CD4-positive, alpha-beta T cell treated with Interleukin-21 for 1 hour (primary cell): ENCODE results near the gene SF3B5.
"Not testable (repeated sequence)": the region's sequence is repeated elsewhere in the genome, so short reads cannot be mapped to it uniquely, and the experiment has no call there.

Experiments used
- DNase-seq: peaks from one replicate; pipeline ENCODE4 v3.0.0-alpha.2; 2020

The SF3B5 gene

DNA sequence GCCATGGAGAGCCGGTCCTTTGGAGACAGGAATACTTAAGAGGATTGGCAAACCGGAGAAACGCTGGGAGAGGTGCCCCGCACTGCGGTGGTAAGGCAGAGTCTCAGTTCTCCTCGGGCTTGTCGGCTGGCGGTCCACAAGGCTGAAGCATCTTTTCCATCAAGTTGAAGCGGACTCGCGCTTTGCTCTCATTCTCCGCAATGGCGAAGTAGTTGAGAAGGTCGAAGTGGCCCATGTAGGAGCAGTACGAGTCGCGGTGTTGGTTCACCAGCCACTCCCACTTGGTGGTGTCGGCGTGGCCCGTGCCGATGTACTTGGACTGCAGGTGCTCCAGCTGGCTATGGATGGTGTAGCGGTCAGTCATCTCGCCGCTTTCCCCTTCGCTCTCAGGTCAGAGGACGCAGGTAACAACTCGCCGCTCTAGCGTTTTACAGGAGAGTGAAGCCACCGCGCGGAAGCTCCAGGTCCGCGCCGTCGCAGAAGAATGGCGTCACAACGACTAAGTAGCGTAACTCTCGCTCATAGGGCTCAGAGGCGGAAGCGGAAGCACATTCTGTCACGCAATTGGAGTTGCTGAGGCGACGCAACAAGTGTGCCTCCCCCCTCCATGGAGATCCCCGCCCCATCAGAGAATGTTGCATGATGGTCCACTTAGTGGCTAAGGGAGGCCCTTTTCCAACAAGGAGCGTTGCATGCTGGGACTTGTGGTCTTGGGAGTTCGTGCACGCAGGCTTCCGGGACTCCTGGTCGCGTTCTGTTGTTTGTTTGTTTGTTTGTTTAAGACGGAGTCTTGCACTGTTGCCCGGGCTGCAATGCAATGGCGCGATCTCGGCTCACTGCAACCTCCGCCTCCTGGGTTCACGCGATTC, at the start of gene SF3B5:
TSS of gene SF3B5 (minus strand) at position 440 of the 869 bp plus-strand sequence. CDS start at position 364, 76 bp downstream.
- DNase-seq = peak; percentile 99

DNA sequence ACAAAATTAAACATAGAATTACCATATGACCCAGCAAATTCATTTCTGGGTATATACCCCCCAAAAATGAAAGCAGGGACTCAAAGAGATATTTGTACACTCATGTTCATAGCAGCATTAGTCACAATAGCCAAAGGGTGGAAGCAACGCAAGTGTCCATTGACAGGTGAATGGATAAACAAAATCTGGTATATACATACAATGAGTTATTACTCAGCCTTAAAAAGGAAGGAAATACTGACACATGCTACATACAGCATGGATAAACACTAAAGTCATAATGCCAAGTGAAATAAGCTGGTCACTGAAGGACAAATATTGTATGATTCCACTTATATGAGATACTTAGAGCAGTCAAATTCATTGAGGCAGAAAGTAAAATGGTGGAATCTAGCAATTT, 49.6 kb upstream of the SF3B5 start:
- DNase-seq = no peak

DNA sequence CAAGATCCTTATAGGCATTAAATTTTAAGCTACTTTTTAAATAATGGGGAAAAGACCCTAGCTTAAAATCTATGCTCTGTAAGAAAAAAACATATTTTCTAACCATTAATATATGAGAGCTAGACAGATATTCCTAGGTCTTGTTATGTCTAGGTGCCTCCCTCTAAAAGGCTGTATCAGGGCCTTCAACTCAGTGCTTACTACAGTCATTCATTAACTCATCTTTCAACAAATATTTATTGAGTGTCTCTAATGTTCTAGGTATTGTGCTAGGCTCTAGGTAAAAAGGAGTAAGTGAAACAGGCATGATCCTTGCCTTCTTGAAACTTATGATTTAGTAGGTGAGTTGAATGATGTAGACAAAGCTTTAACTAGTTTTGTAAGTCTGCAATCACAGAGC, 48.5 kb upstream of the SF3B5 start:
- no peak for DNase-seq

DNA sequence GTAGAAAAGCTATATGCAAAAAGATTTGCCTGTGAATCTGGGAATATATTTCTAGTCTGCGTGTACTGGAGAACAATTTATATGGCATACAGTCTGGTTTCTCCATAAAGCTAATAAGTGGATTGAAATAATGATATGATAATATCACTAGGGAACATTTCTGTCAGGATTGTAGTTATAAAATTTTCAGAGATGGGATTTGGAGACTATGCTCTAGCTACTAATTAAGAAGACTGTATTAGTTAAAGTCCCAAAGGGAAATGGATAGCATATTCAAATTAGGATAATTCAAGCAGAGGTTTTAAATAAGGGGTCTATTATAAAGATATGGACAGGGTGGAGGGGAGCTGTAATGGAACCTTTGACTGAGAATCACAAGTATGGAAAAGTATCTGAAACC, 47.7 kb upstream of the SF3B5 start:
- no peak for DNase-seq

DNA sequence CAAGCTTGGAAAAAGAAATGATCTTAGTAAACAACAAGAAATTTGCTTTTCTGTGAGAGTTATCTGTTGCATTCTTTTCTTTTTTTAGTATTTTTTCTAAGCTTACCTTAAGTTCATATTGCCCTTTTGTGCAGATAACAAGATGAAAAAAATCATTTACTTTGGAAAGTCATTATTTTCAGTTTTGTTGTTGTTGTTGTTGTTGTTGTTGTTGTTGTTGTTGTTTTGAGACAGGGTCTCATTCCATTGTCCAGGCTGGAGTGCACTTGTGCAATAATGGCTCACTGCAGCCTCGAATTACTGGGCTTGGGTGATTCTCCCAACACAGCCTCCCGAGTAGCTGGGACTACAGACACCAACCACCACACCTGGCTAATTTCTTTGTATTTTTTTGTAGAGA, 46.1 kb upstream of the SF3B5 start:
- DNase-seq = no peak

DNA sequence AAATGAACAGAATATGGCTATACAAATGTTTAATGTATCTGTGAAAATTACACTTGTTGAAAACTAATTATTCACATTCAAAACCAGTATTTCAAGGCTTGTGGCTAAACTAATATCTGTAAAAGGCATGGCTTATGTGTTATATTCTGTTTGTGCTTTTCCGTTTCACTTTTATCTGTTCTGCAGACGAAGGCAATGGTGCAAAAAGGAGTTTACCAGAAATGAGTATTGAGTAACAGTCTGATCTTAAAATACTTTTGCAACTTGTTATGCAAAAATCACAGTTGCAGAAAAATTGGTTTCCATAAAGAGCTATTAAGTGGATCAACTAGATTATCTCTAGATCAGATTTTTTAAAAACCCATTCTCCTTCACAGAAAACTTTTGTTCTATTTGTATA, 45.5 kb upstream of the SF3B5 start:
- DNase-seq = no peak

DNA sequence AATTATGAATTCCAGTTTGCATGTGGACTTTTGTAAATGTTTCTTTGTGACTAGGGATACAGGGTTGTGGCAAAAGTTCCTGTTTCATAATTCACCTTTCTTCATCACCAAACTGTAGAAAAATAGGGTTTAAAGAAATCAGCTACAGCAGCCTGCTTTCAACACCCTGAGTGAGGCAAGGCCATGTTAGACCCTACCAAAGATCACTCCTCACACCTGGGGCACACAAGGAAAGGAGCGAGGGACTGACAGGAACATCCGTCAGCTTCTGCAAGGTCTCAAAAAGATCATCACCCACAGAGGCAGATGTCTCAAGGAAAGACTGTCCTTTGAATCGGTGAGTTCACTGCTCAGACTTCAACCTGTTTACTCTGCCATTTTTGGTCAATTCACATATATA, 44.4 kb upstream of the SF3B5 start:
- no peak for DNase-seq

DNA sequence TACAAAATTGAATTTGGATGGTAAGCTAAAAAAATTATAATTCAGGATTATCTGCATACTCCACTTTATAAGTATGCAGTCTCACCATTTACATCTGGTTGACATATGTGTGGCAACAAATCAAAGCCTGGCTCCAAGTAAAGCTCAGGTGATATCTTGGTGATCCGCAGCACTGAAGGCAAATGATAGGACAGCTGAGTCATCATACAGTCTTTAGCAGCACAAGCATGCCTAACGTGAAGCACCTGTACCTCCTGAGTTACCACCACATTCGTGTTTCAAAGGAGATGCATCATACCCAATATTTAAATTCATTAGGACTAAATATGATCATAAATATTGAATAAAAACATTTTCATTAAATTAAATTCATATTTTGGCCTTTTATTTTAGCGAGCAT, 43.2 kb upstream of the SF3B5 start:
- DNase-seq = no peak

DNA sequence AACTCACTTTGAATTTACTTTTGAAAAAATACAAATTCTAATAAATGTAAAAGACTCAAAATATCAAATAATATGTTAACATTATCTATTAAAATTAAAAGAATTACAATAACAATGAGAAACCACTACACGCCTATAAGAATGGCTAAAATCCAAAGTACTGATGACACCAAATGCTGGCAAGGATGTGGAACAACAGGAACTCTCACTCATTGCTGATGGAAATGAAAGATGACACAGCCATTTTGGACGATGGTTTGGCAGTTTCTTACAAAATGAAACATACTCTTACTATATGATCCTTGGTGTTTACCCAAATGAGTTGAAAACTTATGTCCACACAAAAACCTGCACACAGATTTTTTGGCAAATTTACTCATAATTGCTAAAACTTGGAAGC, 39.4 kb upstream of the SF3B5 start:
- DNase-seq = no peak

DNA sequence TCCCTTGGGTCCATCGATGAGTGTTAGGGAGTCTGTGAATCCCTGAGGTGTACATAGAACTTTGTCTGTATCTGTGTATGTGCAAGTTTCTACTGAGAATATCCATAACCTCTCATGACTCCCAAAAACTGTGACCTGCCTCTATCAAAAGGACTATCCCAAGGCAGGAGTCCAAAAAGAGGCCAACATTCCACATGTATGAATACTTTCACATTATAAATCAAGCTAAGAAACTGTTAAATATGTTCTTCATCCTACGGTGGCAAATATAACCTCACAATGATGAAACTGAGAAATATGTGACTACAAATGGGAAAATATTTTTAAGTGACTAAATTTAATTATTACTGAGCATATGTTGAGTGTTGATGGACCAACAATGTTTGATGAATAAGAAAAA, 38.8 kb upstream of the SF3B5 start:
- DNase-seq = no peak

DNA sequence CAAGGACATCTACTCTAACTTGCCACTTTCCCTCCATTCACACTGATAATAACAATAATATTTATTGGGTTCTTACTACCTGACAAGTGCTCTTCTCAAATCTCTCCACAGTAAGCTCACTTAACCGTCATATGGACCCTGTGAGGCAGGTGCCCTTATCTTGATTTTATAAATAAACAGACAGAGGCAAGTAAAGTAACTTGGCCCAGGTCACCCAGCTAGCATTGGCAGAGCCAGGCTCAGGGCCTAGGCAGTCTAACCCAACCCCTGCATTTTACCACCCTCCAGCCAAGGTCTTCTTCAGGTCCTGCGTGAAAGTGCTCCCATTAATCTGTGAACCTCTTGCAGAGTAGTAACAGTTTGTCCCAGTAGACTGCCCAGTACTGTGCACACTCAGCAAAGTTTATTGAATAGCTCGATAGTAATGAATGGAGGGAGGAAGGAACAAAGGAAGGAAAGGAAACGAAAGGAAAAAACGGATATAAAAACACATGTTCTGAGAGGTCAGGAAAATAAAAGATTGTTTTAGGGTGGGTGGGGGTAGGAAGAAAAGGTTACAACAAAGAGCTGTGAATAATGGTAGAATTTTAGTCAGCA, 38.0 kb upstream of the SF3B5 start:
- no peak for DNase-seq

DNA sequence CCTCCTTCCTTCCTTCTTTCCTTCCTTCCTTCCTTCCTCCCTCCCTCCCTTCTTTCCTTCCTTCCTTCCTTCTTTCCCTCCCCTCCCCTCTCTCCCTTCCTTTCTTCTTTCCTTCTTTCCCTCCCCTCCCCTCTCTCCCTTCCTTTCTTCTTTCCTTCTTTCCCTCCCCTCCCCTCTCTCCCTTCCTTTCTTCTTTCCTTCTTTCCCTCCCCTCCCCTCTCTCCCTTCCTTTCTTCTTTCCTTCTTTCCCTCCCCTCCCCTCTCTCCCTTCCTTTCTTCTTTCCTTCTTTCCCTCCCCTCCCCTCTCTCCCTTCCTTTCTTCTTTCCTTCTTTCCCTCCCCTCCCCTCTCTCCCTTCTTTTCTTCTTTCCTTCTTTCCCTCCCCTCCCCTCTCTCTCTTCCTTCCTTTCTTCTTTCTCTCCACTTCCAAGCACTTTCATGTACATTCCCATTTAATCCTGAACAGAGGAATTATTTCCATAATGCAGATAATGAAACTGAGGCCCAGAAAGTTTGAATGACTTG, 36.9 kb upstream of the SF3B5 start:
- not testable (repeated sequence) for DNase-seq

DNA sequence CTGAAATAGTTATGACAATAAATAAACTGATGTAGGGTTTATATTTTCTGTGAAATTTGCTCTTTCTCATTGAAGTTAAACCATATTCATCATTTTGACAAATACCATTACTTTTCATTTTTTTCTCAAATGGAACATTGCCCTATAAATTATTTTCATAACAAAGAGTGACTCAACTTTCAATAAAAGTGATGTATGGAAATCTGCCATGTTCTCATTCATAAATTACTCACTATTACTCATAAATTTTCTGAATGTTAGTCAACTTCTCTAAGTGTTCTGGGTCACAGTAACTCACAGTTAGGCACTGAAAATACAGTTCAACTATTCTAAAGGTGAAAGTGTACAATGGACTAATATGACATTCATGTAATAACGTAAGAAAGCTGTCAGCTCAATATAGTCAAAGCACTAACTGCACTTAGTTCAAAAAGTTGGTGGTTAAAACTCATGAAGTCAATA, 35.9 kb upstream of the SF3B5 start:
- DNase-seq = no peak

DNA sequence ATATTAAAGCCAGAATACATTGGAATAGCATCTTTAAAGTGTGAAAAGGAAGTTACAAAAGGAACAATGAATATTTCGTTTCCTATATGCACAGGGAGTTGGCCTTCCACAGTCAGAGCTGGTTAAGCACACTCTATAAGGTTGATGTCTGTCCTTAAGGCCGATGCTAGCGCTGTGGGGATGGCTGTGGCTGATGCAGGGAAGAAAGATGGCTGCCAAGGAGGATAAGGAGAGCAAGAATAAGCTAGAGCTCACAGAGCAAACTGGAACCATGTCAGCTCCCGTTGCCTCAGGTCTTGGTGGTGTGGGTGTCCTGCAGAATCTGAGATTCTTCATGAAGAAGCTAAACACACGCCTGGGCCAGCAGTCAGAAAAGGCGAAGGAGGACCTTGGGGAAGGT, 34.1 kb upstream of the SF3B5 start:
- no peak for DNase-seq

DNA sequence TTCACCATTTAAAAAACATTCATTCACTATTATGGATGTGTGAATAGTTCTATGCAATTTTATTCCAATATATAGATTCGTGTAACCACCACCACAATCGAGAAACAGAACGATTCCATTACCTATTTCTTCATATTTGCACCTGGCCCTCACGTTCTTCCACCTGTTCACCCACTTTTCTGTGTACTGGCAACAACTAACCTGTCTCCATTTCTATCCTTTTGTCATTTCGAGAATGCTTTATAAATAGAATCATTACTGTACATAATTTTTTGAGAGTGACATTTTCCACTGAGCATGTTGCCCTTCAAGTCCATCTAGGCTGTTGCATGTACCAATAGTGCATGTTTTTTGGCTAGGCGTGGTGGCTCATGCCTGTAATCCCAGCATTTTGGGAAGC, 31.7 kb upstream of the SF3B5 start:
- DNase-seq = no peak

DNA sequence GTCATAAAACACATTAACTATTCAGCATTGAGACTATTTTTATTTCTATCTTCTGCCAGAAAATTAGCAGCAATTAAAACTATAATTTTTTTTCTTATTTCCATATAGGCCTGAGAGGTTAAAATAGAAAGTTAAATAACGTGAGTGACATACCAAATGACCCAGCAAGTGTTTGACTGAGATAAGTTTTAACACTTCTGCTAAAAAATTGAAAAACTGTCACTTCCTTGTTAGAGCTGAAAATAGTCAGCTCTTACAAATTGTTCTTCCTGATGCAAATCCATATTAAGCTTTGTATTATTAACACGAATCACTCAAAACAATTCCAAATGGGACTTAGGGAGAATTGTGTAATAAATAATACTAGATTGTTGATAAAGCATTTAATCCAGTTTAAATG, 28.5 kb upstream of the SF3B5 start:
- DNase-seq = no peak

DNA sequence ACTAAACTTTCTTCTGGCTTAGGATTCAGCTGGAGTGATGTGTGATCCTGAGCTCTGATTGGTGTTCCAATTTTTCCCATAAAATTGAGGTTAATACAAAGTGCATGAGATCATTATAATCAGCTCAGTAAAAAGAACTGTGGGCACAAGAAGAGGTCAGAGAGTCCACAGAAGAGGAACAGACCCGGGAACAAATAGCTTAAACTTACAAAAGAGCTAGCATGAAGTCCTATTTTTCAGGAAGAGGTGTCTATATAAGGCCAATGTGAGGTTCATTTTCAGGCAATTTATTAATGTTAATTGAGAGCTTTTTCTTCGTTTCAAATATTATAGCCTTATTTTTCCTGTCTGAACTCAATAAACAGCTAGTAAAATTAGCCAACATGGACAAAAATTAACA, 28.0 kb upstream of the SF3B5 start:
- no peak for DNase-seq

DNA sequence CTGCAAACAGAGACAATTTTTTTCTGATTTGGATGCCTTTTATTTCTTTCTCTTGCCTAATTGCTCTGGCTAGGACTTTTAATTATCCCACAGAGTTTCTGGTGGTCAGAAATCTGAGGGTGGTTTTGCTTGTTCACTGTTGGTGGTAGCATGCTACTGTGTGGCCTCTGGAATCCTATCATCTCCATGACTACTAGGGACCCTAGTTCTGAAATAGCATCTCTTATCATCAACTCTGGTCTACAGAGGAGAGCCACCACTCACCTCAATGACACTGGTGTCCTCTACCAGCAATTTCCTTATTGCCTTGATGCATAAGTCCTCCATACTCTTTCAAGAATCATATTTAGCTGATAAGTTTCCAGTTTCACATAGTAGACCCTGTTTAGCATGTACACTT, 27.5 kb upstream of the SF3B5 start:
- no peak for DNase-seq

DNA sequence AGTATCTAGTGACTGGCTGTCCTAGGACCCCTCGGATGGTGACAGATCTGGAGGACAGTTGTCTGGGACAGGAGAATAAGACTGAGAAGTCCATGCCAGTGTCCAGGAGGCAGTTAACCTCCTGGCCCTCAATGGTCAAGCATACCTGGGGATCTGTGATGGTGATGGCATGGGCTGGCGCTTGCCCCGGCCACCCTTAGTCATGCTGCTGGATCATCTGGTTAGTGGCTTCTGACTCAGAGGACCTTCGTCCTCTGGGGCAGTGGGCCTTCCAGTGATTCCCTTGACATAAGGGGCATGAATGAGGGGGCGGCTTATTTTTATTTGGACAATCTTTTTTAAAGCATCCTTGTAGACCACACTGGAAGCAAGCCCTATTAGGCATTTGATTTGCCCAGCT, 24.0 kb upstream of the SF3B5 start:
- DNase-seq = no peak

DNA sequence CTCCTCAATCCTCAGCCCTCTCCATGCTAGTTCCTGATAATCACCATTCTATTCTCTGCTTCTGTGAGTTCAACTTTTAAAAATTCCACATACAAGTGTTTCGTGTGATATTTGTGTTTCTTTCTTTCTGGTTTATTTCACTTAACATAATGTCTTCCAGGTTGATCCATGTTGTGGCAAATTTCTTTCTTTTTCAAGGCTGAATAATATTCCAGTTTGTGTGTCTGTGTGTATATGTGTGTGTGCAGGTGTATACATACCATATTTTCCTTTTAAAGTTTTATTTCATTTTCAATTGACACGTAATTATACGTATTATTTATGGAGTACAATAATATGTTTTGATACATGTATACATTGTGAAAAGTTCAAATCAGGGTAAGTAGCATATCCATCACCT, 19.8 kb upstream of the SF3B5 start:
- DNase-seq = no peak

DNA sequence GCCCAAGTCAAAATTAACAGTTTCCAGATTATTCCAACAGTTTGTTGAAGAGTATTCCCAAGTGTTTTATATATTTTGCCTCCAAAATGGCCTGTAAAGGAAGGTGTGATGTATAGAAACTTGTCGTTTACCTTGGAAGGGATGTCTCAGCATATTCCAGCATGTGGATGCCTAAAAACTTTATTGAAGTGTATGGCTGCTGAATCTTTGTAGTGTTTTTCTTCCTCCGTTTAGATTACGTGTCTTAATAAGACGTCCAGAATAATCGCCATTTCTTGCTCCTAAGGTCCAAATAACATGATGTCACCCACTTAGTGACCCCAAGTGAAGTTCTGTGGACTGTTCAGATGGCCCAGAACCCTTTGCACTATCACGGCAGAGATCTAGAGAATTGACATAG, 18.0 kb upstream of the SF3B5 start:
- DNase-seq = no peak

DNA sequence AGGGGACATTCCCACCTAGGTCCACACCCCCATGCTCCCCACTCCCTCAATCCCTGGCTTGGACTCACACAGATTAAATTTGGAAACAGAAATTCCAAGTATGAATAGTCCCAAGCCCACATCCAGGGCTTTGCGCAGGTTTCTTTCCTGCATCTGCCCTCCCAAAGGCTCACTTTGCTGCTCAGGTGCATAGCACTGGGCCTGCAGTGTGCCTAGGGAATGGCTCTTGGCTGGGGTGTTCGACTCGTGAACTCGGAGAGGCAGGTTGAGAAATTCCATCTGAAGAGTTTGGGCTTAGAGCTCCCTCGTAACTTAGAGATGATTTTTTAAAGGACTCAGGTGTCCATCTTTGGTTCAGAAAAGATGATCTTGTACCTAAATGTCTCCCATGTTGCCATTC, 14.8 kb upstream of the SF3B5 start:
- no peak for DNase-seq

DNA sequence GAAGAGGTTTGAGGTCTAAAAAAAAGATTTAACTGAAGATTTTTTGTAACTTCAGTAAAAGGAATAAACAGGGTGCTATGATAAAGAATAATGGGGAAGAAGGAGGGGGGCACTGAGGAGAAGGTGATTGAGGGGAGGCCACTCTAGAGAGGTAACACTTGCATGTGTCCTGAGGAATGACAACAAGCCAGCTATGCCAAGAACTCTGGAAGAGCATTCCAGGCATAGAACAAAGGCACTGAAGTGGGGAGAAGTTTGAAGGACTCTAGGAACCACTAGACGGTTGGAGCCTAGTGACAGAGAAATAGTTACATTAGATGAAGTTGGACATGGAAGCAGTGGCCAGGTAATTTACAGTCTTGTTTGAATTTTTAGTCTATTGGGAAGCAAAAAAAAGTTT, 10.8 kb upstream of the SF3B5 start:
- DNase-seq = no peak

DNA sequence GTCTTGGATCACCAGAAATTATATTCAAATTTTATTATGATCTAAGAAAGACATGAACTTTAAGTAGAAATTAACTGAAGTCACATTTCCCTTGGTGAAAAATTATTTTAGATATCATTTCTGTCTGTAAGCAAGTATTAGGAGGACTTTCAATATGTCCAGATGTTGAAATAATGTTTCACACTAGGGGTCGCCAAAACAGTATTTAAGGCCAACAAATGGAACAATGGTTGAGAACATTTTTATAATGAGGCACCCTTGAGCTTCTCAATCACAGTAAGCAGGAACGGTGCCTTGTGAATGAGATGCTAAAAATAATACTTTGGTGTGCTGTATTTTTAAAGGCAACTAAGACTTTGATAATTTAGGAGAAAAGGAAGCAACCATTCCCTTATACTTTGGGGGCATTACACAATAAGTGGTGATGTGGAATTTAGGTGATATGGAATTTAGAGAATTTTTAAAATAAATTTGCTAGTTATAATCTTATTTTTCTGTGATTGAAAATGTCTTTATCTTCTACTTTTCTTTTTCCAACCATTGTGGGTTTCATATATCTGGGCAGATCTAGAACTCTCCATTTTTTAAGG, 9.6 kb upstream of the SF3B5 start:
- peak; percentile 86 for DNase-seq
